Measurements from ENCODE around the gene LASP1NB.
"Not testable (repeated sequence)": the region's sequence is repeated elsewhere in the genome, so short reads cannot be mapped to it uniquely, and the experiment has no call there.

The LASP1NB gene

GRCh38 chr17:38967290-38967738 lies 41.9 kb downstream of the LASP1NB start, which contains the start of gene FBXO47:
Gene FBXO47, minus strand, starts transcription at chr17:38967403. Its CDS starts 4,378 bp downstream, at chr17:38963025.
- peak; percentile 69 to 82 for DNase-seq

DNA sequence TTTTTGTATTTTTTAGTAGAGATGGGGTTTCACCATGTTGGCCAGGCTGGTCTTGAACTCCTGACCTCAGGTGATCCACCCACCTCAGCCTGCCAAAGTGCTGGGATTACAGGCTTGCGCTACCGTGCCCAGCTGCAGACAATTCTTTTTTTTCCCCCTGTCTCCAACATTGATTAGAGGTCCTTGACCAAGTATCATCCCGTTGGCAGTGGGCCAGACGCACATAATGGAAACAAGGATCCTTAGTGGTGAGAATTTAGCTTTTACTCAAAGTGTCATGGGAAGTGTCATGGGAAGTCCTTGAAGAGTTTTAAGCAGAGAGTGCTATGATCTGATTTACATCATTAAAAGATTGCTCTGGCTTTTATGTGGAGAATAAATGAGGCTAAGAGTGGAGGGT lies 43.9 kb downstream of the LASP1NB start:
- no peak for DNase-seq

- no peak for DNase-seq
Observed at GRCh38 chr17:38970128-38970527, 44.7 kb downstream of the LASP1NB start.

- no peak for DNase-seq
Observed at GRCh38 chr17:38970804-38971203, 45.4 kb downstream of the LASP1NB start.

GRCh38 chr17:38976187-38976551 lies 50.8 kb downstream of the LASP1NB start:
- not testable (repeated sequence) for DNase-seq

DNA sequence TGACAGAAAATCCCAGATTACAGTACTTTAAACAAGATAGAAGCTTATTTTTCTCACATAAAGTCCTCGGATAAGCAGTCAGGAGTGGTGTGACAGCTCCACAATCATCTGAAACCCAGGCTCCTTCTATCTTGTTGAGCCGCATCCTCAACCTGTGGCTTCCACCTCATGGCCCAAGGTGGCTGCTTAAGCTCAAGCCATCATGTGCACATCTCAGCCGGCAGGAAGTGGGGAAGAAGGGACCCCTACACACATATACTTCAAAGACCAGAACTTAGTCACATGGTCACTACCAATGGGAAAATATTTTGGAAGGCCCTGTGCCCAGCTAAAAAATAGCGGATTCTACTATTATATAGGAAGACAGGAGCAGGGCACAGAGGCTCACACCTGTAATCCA lies 52.8 kb downstream of the LASP1NB start:
- no peak for DNase-seq
